Spleen (tissue), 7 donors: ENCODE data around the gene MAST4.

ENCODE experiments used
- POLR2A ChIP-seq, 3 donors: fragments of 450-650 bp; IDR thresholded peaks; one replicate each; pipeline ENCODE4 v1.5.1; 2017; ENCODE audit warnings: antibody characterized with exemption in 3 of 3, mild to moderate bottlenecking in 1 of 3
- POLR2AphosphoS5 ChIP-seq, 3 donors: sonication (generic); formaldehyde crosslinking; IDR thresholded peaks; one replicate each; pipeline ENCODE4 v1.5.1; 2017; ENCODE audit warnings: antibody characterized with exemption in 3 of 3
- TF ChIP-seq, protein P1 (sequence below), 11 experiments: fragments of 200-600 bp in 7 of 11; fragments of 450-650 bp in 4 of 11; sonication (generic) in 4 of 11; IDR thresholded peaks in 8 of 11; conservative IDR thresholded peaks in 3 of 11; 1 replicate in 7 of 11; 2 replicates in 4 of 11; pipeline versions ENCODE4 v1.4.0 to v1.8.0; 2016 to 2021; ENCODE audit warnings: antibody characterized with exemption in 11 of 11, inconsistent platforms in 4 of 11, mild to moderate bottlenecking in 1 of 11
- donor health status: DM: no; HTN: no; CAD: no; lungs with moderate emphysema.
- donor health status: DM: no; HTN: no; CAD: no.
- donor health status: DM: no; HTN: no; CAD: no.

DNA sequence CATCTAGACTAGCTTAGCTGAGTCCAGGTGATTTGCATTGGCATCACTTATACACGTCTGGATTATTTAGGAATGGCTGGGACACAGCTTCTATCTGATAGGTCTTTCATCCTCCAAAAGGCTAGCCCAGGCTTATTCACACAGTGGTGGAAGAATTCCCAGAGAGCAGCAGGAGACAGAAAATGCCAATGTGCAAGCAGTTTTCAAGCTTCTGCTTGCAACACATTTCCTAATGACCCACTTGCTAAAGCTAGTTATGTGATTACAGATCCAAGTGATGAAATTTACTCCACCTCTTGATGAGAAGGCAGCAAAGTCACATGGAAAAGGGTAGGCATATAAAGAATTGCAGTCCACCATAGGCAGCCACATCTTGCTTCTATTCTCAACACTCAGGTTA, 44.2 kb upstream of the MAST4 start:
- TF ChIP-seq, protein P1, sequence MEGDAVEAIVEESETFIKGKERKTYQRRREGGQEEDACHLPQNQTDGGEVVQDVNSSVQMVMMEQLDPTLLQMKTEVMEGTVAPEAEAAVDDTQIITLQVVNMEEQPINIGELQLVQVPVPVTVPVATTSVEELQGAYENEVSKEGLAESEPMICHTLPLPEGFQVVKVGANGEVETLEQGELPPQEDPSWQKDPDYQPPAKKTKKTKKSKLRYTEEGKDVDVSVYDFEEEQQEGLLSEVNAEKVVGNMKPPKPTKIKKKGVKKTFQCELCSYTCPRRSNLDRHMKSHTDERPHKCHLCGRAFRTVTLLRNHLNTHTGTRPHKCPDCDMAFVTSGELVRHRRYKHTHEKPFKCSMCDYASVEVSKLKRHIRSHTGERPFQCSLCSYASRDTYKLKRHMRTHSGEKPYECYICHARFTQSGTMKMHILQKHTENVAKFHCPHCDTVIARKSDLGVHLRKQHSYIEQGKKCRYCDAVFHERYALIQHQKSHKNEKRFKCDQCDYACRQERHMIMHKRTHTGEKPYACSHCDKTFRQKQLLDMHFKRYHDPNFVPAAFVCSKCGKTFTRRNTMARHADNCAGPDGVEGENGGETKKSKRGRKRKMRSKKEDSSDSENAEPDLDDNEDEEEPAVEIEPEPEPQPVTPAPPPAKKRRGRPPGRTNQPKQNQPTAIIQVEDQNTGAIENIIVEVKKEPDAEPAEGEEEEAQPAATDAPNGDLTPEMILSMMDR (IDR thresholded peaks at IDR 0.05 in 8 of 11, conservative IDR thresholded peaks at IDR 0.05 in 3 of 11), result no peak
- TF ChIP-seq POLR2A (IDR thresholded peaks at IDR 0.05) (no peak), POLR2AphosphoS5 (IDR thresholded peaks at IDR 0.05) (no peak)
